Activated naive CD8-positive, alpha-beta T cell treated with anti-CD3 and anti-CD28 coated beads, Interleukin-2, amount 10 ng/mL, durations not matched to agents 7 days and 5 days (primary cell): Measurements from ENCODE around the gene MBTPS1. TPM values are rescaled to one million over a fixed set of nuclear protein-coding genes. Genes with fewer than 3 reads are reported as not detected.

Experiments
- ATAC-seq: fragments of 150-1000 bp; cut with Tn5 transposase; one replicate; pipeline ENCODE4 v1.10.0; 2021; ENCODE audit warnings: low read depth, moderate library complexity
- POLR2A ChIA-PET: fragments of 350-600 bp; sonication (Branson Sonifier 250); formaldehyde crosslinking; loops from one replicate; lab custom pipeline; 2021; ENCODE audit warnings: antibody characterized with exemption; lab: Charles Lee
- DNase-seq: peaks from one replicate; pipeline ENCODE4 v3.0.0; 2021
- H3K27ac Mint-ChIP-seq: one replicate; pipeline ENCODE4 v1.8.0; 2022; ENCODE audit warnings: mild to moderate bottlenecking, mixed read lengths
- H3K27me3 Mint-ChIP-seq: one replicate; pipeline ENCODE4 v1.8.0; 2022; ENCODE audit warnings: mild to moderate bottlenecking, moderate library complexity, mixed read lengths
- H3K36me3 Mint-ChIP-seq: one replicate; pipeline ENCODE4 v1.8.0; 2021; ENCODE audit warnings: mild to moderate bottlenecking, mixed read lengths
- H3K4me1 Mint-ChIP-seq: one replicate; pipeline ENCODE4 v1.8.0; 2021; ENCODE audit warnings: mixed read lengths
- H3K4me3 Mint-ChIP-seq: one replicate; pipeline ENCODE4 v1.8.0; 2022; ENCODE audit warnings: mild to moderate bottlenecking, moderate library complexity, mixed read lengths
- H3K9me3 Mint-ChIP-seq: one replicate; pipeline ENCODE4 v1.8.0; 2021; ENCODE audit warnings: mixed read lengths
- total RNA-seq, 2 experiments: library from RNA; stranded (reverse); gene quantifications; one replicate each; pipeline ENCODE4 v1.2.3, GENCODE V29; 2021

Gene MBTPS1
- total RNA-seq, 2 experiments from 2014 or later = 73.2 to 85.4 TPM

- peak overlapping the region; percentile 2 for H3K27ac Mint-ChIP-seq
- H3K9me3 Mint-ChIP-seq = no peaks in the 10 kb centered on the region
- H3K4me1 Mint-ChIP-seq = peaks cover 43% of the 10 kb centered on the region
- peaks cover 31% of the 10 kb centered on the region for H3K36me3 Mint-ChIP-seq
- peak overlapping the region; percentile 63 for H3K4me3 Mint-ChIP-seq
- no peaks in the 10 kb centered on the region for H3K27me3 Mint-ChIP-seq
- POLR2A ChIA-PET = interaction anchor here (1.2 to 2.1 kb wide), 3 partner anchors 29 to 102 kb away, joined by 3 to 16 read pairs (median 6); partner anchors contain the start of genes MBTPS1 and TAF1C
- ATAC-seq (no peak), DNase-seq (no peak)
Measured at GRCh38 chr16:84087466-84088151, 29.1 kb downstream of the MBTPS1 start.

- no peak for ATAC-seq
- no peaks in the 10 kb centered on the region for H3K27me3 Mint-ChIP-seq
- H3K36me3 Mint-ChIP-seq = peaks cover 30% of the 10 kb centered on the region
- no peak overlapping the region for H3K27ac Mint-ChIP-seq
- no peak for DNase-seq
- peaks cover 43% of the 10 kb centered on the region for H3K4me1 Mint-ChIP-seq
- no peaks in the 10 kb centered on the region for H3K9me3 Mint-ChIP-seq
- H3K4me3 Mint-ChIP-seq = peak overlapping the region; percentile 22
- POLR2A ChIA-PET = interaction anchor here (1.2 to 1.3 kb wide), 2 partner anchors 100 to 103 kb away, joined by 3 to 6 read pairs; partner anchors contain the start of gene TAF1C
Measured at GRCh38 chr16:84087001-84087400, 29.7 kb downstream of the MBTPS1 start.

- Mint-ChIP-seq H3K27me3 (no peaks in the 10 kb centered on the region), H3K4me3 (no peak overlapping the region), H3K36me3 (peaks cover 26% of the 10 kb centered on the region), H3K27ac (peak overlapping the region; percentile 47), H3K9me3 (no peaks in the 10 kb centered on the region), H3K4me1 (peaks cover 43% of the 10 kb centered on the region)
- POLR2A ChIA-PET = no interaction called here
- ATAC-seq (no peak), DNase-seq (no peak)
Measured at GRCh38 chr16:84086341-84086740, 30.4 kb downstream of the MBTPS1 start.

- Mint-ChIP-seq H3K9me3 (no peaks in the 10 kb centered on the region), H3K27me3 (no peaks in the 10 kb centered on the region), H3K4me1 (peaks cover 43% of the 10 kb centered on the region), H3K27ac (peak overlapping the region; percentile 47), H3K4me3 (peak overlapping the region; percentile 57), H3K36me3 (peaks cover 26% of the 10 kb centered on the region)
- ATAC-seq (no peak), DNase-seq (no peak)
- POLR2A ChIA-PET = no interaction called here
Measured at GRCh38 chr16:84085773-84086172, 31.0 kb downstream of the MBTPS1 start.

- ATAC-seq (no peak), DNase-seq (no peak)
- Mint-ChIP-seq H3K36me3 (peaks cover 27% of the 10 kb centered on the region), H3K4me3 (peak overlapping the region; percentile 22), H3K4me1 (peaks cover 43% of the 10 kb centered on the region), H3K27ac (no peak overlapping the region), H3K27me3 (no peaks in the 10 kb centered on the region), H3K9me3 (no peaks in the 10 kb centered on the region)
- POLR2A ChIA-PET = no interaction called here
Measured at GRCh38 chr16:84085271-84085667, 31.5 kb downstream of the MBTPS1 start.

- ATAC-seq = peak; percentile 81
- Mint-ChIP-seq H3K27ac (peak overlapping the region; percentile 38), H3K27me3 (no peaks in the 10 kb centered on the region), H3K9me3 (no peaks in the 10 kb centered on the region), H3K4me1 (peaks cover 41% of the 10 kb centered on the region), H3K4me3 (peak overlapping the region; percentile 22), H3K36me3 (peaks cover 27% of the 10 kb centered on the region)
- DNase-seq = peak; percentile 63
- POLR2A ChIA-PET = interaction anchor here (0.6 to 0.8 kb wide), 2 partner anchors 32 to 102 kb away, joined by 3 to 4 read pairs; partner anchors contain the start of genes MBTPS1 and TAF1C
Measured at GRCh38 chr16:84084570-84085270, 32.0 kb downstream of the MBTPS1 start.

- H3K4me1 Mint-ChIP-seq = peaks cover 25% of the 10 kb centered on the region
- DNase-seq = no peak
- H3K36me3 Mint-ChIP-seq = peaks cover 17% of the 10 kb centered on the region
- H3K9me3 Mint-ChIP-seq = no peaks in the 10 kb centered on the region
- H3K27me3 Mint-ChIP-seq = no peaks in the 10 kb centered on the region
- H3K4me3 Mint-ChIP-seq = no peak overlapping the region
- POLR2A ChIA-PET = no interaction called here
- ATAC-seq = no peak
- H3K27ac Mint-ChIP-seq = no peak overlapping the region
Measured at GRCh38 chr16:84082835-84083569, 33.7 kb downstream of the MBTPS1 start.

- peaks cover 18% of the 10 kb centered on the region for H3K4me1 Mint-ChIP-seq
- DNase-seq (no peak), ATAC-seq (no peak)
- no peaks in the 10 kb centered on the region for H3K27me3 Mint-ChIP-seq
- H3K36me3 Mint-ChIP-seq = peaks cover 14% of the 10 kb centered on the region
- H3K9me3 Mint-ChIP-seq = no peaks in the 10 kb centered on the region
- POLR2A ChIA-PET = no interaction called here
- H3K4me3 Mint-ChIP-seq = no peak overlapping the region
- no peak overlapping the region for H3K27ac Mint-ChIP-seq
Measured at GRCh38 chr16:84082110-84082509, 34.6 kb downstream of the MBTPS1 start.

- Mint-ChIP-seq H3K9me3 (no peaks in the 10 kb centered on the region), H3K27ac (no peak overlapping the region), H3K27me3 (no peaks in the 10 kb centered on the region), H3K4me3 (no peak overlapping the region), H3K4me1 (peaks cover 15% of the 10 kb centered on the region), H3K36me3 (peaks cover 11% of the 10 kb centered on the region)
- ATAC-seq (no peak), DNase-seq (no peak)
- POLR2A ChIA-PET = no interaction called here
Measured at GRCh38 chr16:84081446-84081989, 35.2 kb downstream of the MBTPS1 start.

- POLR2A ChIA-PET = no interaction called here
- Mint-ChIP-seq H3K9me3 (no peaks in the 10 kb centered on the region), H3K36me3 (peaks cover 5% of the 10 kb centered on the region), H3K4me3 (no peak overlapping the region), H3K27ac (no peak overlapping the region), H3K4me1 (peaks cover 9% of the 10 kb centered on the region), H3K27me3 (no peaks in the 10 kb centered on the region)
- DNase-seq (no peak), ATAC-seq (no peak)
Measured at GRCh38 chr16:84080813-84081212, 35.9 kb downstream of the MBTPS1 start.

GRCh38 chr16:84080378-84080777, 36.4 kb downstream of the MBTPS1 start:
- no peaks in the 10 kb centered on the region for H3K9me3 Mint-ChIP-seq
- H3K27ac Mint-ChIP-seq = no peak overlapping the region
- no peaks in the 10 kb centered on the region for H3K27me3 Mint-ChIP-seq
- DNase-seq (no peak), ATAC-seq (no peak)
- POLR2A ChIA-PET = no interaction called here
- peaks cover 6% of the 10 kb centered on the region for H3K36me3 Mint-ChIP-seq
- H3K4me3 Mint-ChIP-seq = no peak overlapping the region
- H3K4me1 Mint-ChIP-seq = peaks cover 7% of the 10 kb centered on the region

GRCh38 chr16:84079664-84080063, 37.1 kb downstream of the MBTPS1 start:
- Mint-ChIP-seq H3K27ac (no peak overlapping the region), H3K36me3 (peaks cover 6% of the 10 kb centered on the region), H3K27me3 (no peaks in the 10 kb centered on the region), H3K9me3 (no peaks in the 10 kb centered on the region), H3K4me1 (peaks cover 1% of the 10 kb centered on the region), H3K4me3 (no peak overlapping the region)
- no peak for ATAC-seq
- POLR2A ChIA-PET = no interaction called here
- DNase-seq = no peak

- ATAC-seq (no peak), DNase-seq (no peak)
- no peaks in the 10 kb centered on the region for H3K27me3 Mint-ChIP-seq
- no peaks in the 10 kb centered on the region for H3K9me3 Mint-ChIP-seq
- H3K27ac Mint-ChIP-seq = no peak overlapping the region
- H3K4me1 Mint-ChIP-seq = peaks cover 1% of the 10 kb centered on the region
- no peak overlapping the region for H3K4me3 Mint-ChIP-seq
- peaks cover 11% of the 10 kb centered on the region for H3K36me3 Mint-ChIP-seq
- POLR2A ChIA-PET = no interaction called here
Measured at GRCh38 chr16:84075376-84075775, 41.4 kb downstream of the MBTPS1 start.
